GM12878 (cell line): Measurements from ENCODE around the gene DYNC1I1. TPM values are rescaled to one million over a fixed set of nuclear protein-coding genes. Genes with fewer than 3 reads are reported as not detected.

Experiments used
- ATAC-seq: fragments of 200-7000 bp; cut with Tn5 transposase; 3 replicates; pipeline ENCODE4 v1.9.1; 2020; ENCODE audit warnings: mild to moderate bottlenecking, moderate library complexity
- BruUV-seq: library from RNA; stranded (reverse); fragments of 400-500 nt; replicated peaks from 2 replicates; lab custom pipeline; 2021; lab: Mats Ljungman, UMichigan
- CTCF ChIA-PET: fragments of 300-600 bp; sonication (Branson Sonifier 250); formaldehyde crosslinking; extraction: SDS; loops from one replicate; lab custom pipeline; 2021; ENCODE audit warnings: inconsistent platforms; lab: Yijun Ruan, JAX
- POLR2A ChIA-PET: fragments of 350-600 bp; formaldehyde crosslinking; extraction: SDS; loops from one replicate; lab custom pipeline; 2021; ENCODE audit warnings: inconsistent platforms; lab: Charles Lee
- RAD21 ChIA-PET: fragments of 300-600 bp; sonication (Branson Sonifier 250); formaldehyde crosslinking; loops from one replicate; lab custom pipeline; 2023; ENCODE audit warnings: antibody characterized with exemption; ENCODE audit not compliant: unreplicated experiment; lab: Charles Lee
- SMC1A ChIA-PET: fragments of 300-600 bp; sonication (Branson Sonifier 250); formaldehyde crosslinking; loops from one replicate; lab custom pipeline; 2023; ENCODE audit not compliant: unreplicated experiment, uncharacterized antibody; lab: Charles Lee
- DNase-seq: peaks from one replicate; pipeline ENCODE4 v3.0.0-alpha.2; 2011; ENCODE audit warnings: low read depth, low spot score
- FAIRE-seq: peaks from 3 replicates; lab custom pipeline; 2011; peaks lifted over from hg19 to GRCh38; lab: Jason Lieb, UNC
- H2AFZ ChIP-seq: 2 replicates; pipeline ENCODE4 v1.6.0; 2011; ENCODE audit warnings: low read depth, low read length, control low read depth; ENCODE audit not compliant: control insufficient read depth
- H3K27ac ChIP-seq: 2 replicates; pipeline ENCODE4 v1.5.1; 2011; ENCODE audit warnings: control low read depth; ENCODE audit not compliant: control insufficient read depth, insufficient read depth
- H3K27me3 ChIP-seq, 2 experiments: replicated peaks in 1 of 2; 2 replicates each; pipeline versions ENCODE4 v1.6.0 to v1.6.1; 2011; ENCODE audit warnings: low read length in 1 of 2; ENCODE audit not compliant: control insufficient read depth in 2 of 2, insufficient read depth in 2 of 2
- H3K36me3 ChIP-seq, 2 experiments: 2 replicates each; pipeline ENCODE4 v1.5.1; 2011; ENCODE audit warnings: low read length in 1 of 2; ENCODE audit not compliant: control insufficient read depth in 2 of 2, insufficient read depth in 2 of 2
- H3K4me1 ChIP-seq: 2 replicates; pipeline ENCODE4 v1.6.1; 2011; ENCODE audit warnings: mild to moderate bottlenecking, low read length, moderate library complexity, mixed read lengths; ENCODE audit not compliant: control insufficient read depth, insufficient read depth
- H3K4me2 ChIP-seq: 2 replicates; pipeline ENCODE4 v1.6.0; 2011; ENCODE audit warnings: control low read depth; ENCODE audit not compliant: control insufficient read depth, insufficient read depth
- H3K4me3 ChIP-seq: fragments of 200-600 bp; sonication (generic); 2 replicates; pipeline ENCODE4 v1.5.1; 2016
- H3K79me2 ChIP-seq: 2 replicates; pipeline ENCODE4 v1.6.0; 2011; ENCODE audit warnings: low read length; ENCODE audit not compliant: control insufficient read depth, insufficient read depth
- H3K9ac ChIP-seq: 2 replicates; pipeline ENCODE4 v1.8.0; 2011; ENCODE audit warnings: low read length, control low read depth, mixed read lengths; ENCODE audit not compliant: control insufficient read depth, insufficient read depth
- H3K9me3 ChIP-seq: replicated peaks from 3 replicates; pipeline ENCODE4 v1.5.1; 2011; ENCODE audit warnings: mild to moderate bottlenecking, low read length; ENCODE audit not compliant: control insufficient read depth, insufficient read depth
- H4K20me1 ChIP-seq: 2 replicates; pipeline ENCODE4 v1.6.0; 2011; ENCODE audit not compliant: control insufficient read depth, insufficient read depth
- MEF2B ChIP-seq: fragments of 450-650 bp; IDR thresholded peaks from 2 replicates; pipeline ENCODE4 v1.6.1; 2018; ENCODE audit warnings: mild to moderate bottlenecking, moderate library complexity; ENCODE audit not compliant: partially characterized antibody, poor library complexity, severe bottlenecking
- MTA2 ChIP-seq: fragments of 450-650 bp; IDR thresholded peaks from 2 replicates; pipeline ENCODE4 v1.6.1; 2016; ENCODE audit warnings: low read depth, mild to moderate bottlenecking, moderate library complexity
- MTA3 ChIP-seq: IDR thresholded peaks from 2 replicates; pipeline ENCODE4 v1.6.1; 2012; ENCODE audit warnings: low read length, inconsistent platforms, borderline replicate concordance
- MXI1 ChIP-seq: fragments of 150-350 bp; IDR thresholded peaks from 2 replicates; pipeline ENCODE4 v1.6.1; 2011; ENCODE audit warnings: low read depth, mild to moderate bottlenecking, inconsistent platforms, low read length, improper control_type of control experiment
- RAD51 ChIP-seq: fragments of 450-650 bp; IDR thresholded peaks from 2 replicates; pipeline ENCODE4 v1.6.1; 2016; ENCODE audit warnings: moderate library complexity, mild to moderate bottlenecking, inconsistent platforms
- TCF7 ChIP-seq: IDR thresholded peaks from 2 replicates; pipeline ENCODE4 v1.6.1; 2014; ENCODE audit warnings: antibody characterized with exemption, borderline replicate concordance
- WGBS: methylation state at CpG from one replicate; pipeline ENCODE4 v1.1.6; 2016; ENCODE audit warnings: low lambda C conversion rate; ENCODE audit not compliant: insufficient replicate concordance, insufficient coverage; ENCODE audit errors: missing lambda C conversion rate; 5-methylcytosine and 5-hydroxymethylcytosine counted together
- in situ Hi-C: fragments of 300-500 bp; cut with MboI; formaldehyde crosslinking; loops from 9 replicates; pipeline ENCODE4 v1.14.3; 2018; ENCODE audit warnings: mixed read lengths
- intact Hi-C: fragments of 100-400 bp; cut with micrococcal nuclease; formaldehyde crosslinking; loops from one replicate; pipeline ENCODE4 v1.14.2; 2022; ENCODE audit not compliant: unreplicated experiment
- polyA plus RNA-seq, 11 experiments: library from polyadenylated mRNA; depleted of rRNA in 4 of 11; unstranded in 6 of 11; stranded (reverse) in 5 of 11; fragments of >200 nt; fragmentation: Nextera tagmentation in 4 of 11; fragmentation: Illumina TruSeq in 1 of 11; extraction: Ambion mirVana in 4 of 11; extraction: Trizol in 1 of 11; gene quantifications; 1 replicate in 1 of 11; 2 replicates in 10 of 11; pipeline versions ENCODE4 v1.2.1 to v1.2.3, GENCODE V29; 2011 to 2016; ENCODE audit warnings: inconsistent platforms in 2 of 11, missing spikeins in 2 of 11, low read depth in 1 of 11
- total RNA-seq, 4 experiments: library from RNA; depleted of rRNA in 3 of 4; stranded (reverse); fragments of >200 nt in 3 of 4; fragmentation: Illumina TruSeq in 1 of 4; extraction: Trizol in 1 of 4; gene quantifications; 2 replicates each; pipeline versions ENCODE4 v1.2.1 to v1.2.3, GENCODE V29; 2013 to 2021

The DYNC1I1 gene
- total and polyA plus RNA-seq, 10 of the 15 experiments (the other 5 are each of a cell fraction or from before 2014, with no cell fraction given) = 0.05 to 0.91 (median 0.14) TPM; not detected in 3

DNA sequence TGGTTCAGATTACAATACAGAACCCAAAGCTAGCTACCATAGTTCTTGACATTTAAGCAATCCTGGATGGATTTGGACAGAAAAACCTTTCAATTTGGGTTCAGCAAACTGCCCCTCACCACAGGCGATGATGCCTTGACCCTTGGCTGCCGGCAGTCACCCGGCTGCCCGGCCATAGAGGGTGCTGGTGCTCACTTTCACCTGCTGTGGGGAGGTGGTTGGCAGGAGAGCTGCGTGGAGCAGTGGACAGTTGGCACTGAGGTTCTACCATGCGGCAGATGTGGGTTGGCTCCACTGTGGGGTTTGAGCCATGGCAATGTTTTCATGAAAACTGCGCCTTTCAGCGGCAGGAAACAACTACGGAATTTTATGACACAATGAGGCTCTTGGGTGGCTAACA is 99.5 kb downstream of the DYNC1I1 start:
- no peaks in the 10 kb centered on the region for H4K20me1 ChIP-seq
- H3K4me2 ChIP-seq = no peak overlapping the region
- ATAC-seq (no peak), DNase-seq (no peak), FAIRE-seq (no peak)
- H3K4me3 ChIP-seq = no peak overlapping the region
- ChIA-PET RAD21 (interaction anchor here (0.6 to 6.6 kb wide), 22 partner anchors 9 to 360 kb away, joined by 3 to 183 read pairs (median 7); partner anchors contain the start of gene DYNC1I1), SMC1A (interaction anchor here (1.0 to 9.4 kb wide), 24 partner anchors 8 to 1422 kb away, joined by 3 to 176 read pairs (median 6); partner anchors contain the start of gene DYNC1I1), CTCF (interaction anchor here (0.6 to 16.1 kb wide), 47 partner anchors 12 to 1156 kb away, joined by 3 to 421 read pairs (median 5); no protein-coding TSS in a partner anchor), POLR2A (interaction anchor here (0.5 to 0.9 kb wide), 2 partner anchors 83 to 149 kb away, joined by 3 read pairs; no protein-coding TSS in a partner anchor)
- intact Hi-C loops (loop anchor here (1.0 to 5.0 kb wide), 4 partner anchors 77 to 340 kb away; no protein-coding TSS in a partner anchor), in situ Hi-C loops (loop anchor here (5.0 to 10.0 kb wide), 2 partner anchors 150 to 357 kb away; no protein-coding TSS in a partner anchor)
- H3K9ac ChIP-seq = no peak overlapping the region
- no peaks in the 10 kb centered on the region for H3K27me3 ChIP-seq
- H3K9me3 ChIP-seq = no peaks in the 10 kb centered on the region
- BruUV-seq = no TSS peak
- no peak overlapping the region for H3K27ac ChIP-seq
- 54% methylated on average over 9 of the region's 9 CpGs for WGBS
- H3K4me1 ChIP-seq = no peaks in the 10 kb centered on the region
- no peak overlapping the region for H2AFZ ChIP-seq
- H3K79me2 ChIP-seq = no peaks in the 10 kb centered on the region
- no peaks in the 10 kb centered on the region for H3K36me3 ChIP-seq
- TF ChIP-seq MEF2B = no peak

GRCh38 chr7:95874129-95874528 is 101.8 kb downstream of the DYNC1I1 start:
- peak; percentile 37; the same call in 2 of the 3 replicates for ATAC-seq
- Histone ChIP-seq H4K20me1 (no peaks in the 10 kb centered on the region), H3K9ac (no peak overlapping the region), H3K4me1 (no peaks in the 10 kb centered on the region), H3K79me2 (no peaks in the 10 kb centered on the region), H3K9me3 (no peaks in the 10 kb centered on the region), H3K4me2 (no peak overlapping the region), H3K36me3 (no peaks in the 10 kb centered on the region), H3K27ac (no peak overlapping the region), H3K27me3 (no peaks in the 10 kb centered on the region), H3K4me3 (no peak overlapping the region), H2AFZ (no peak overlapping the region)
- BruUV-seq = no TSS peak
- intact Hi-C loops (loop anchor here (5.0 kb wide), 1 partner anchor 342 kb away; no protein-coding TSS in a partner anchor), in situ Hi-C loops (loop anchor here (5.0 to 10.0 kb wide), 2 partner anchors 152 to 359 kb away; no protein-coding TSS in a partner anchor)
- TF ChIP-seq MXI1 = no peak
- TF ChIP-seq MTA2 = peak; percentile 27; the same call in 1 of the 2 replicates
- no peak for TF ChIP-seq MTA3
- no peak for TF ChIP-seq TCF7
- peak; percentile 68; the same call in 1 of the 2 replicates for TF ChIP-seq RAD51
- ChIA-PET RAD21 (interaction anchor here (1.1 to 2.0 kb wide), 5 partner anchors 149 to 1154 kb away, joined by 3 to 13 read pairs (median 5); no protein-coding TSS in a partner anchor), POLR2A (no interaction called here), CTCF (interaction anchor here (1.2 to 16.1 kb wide), 5 partner anchors 75 to 365 kb away, joined by 3 to 421 read pairs (median 3); no protein-coding TSS in a partner anchor), SMC1A (interaction anchor here (0.6 to 6.5 kb wide), 12 partner anchors 11 to 191 kb away, joined by 3 to 176 read pairs (median 3); no protein-coding TSS in a partner anchor)
- FAIRE-seq = no peak
- 13% methylated on average over 3 of the region's 3 CpGs for WGBS
- DNase-seq = no peak
